ENCODE data around the gene PPM1E.

The PPM1E gene

DNA sequence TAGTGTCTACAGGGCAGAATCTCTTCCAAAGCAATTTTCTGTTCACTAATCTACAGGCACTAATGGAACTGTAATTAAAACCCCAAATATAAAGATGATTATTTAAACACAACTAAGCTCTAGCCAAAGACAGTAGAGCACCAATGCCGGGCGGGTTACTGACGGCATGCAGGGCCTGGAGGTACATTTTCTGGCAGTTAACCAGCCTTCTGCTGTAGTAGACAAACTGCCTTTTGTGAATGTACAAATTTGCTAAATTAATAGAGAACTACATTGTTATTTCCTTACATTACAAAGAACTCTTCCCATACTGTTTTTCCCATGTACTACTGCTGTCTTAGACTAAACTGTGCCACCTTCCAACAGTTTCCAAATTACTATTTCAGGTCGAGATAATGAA lies 243.2 kb downstream of the PPM1E start:
- TF ChIP-seq CTCF (conservative IDR thresholded peaks at IDR 0.05; ENCODE audit: low read length) = no peak
- TF ChIP-seq EZH2phosphoT487 (IDR thresholded peaks at IDR 0.05; ENCODE audit: borderline replicate concordance) = no peak
- H3K36me3 ChIP-seq (ENCODE audit: insufficient read depth, low read length) = peaks cover 30% of the 10 kb centered on the region
- no peak overlapping the region for H3K4me3 ChIP-seq (ENCODE audit: low read length, poor library complexity, severe bottlenecking)
- H3F3A ChIP-seq (ENCODE audit: low read depth) = peaks cover 3% of the 10 kb centered on the region; the same call in 1 of the 2 replicates
- no peak overlapping the region for H2AFZ ChIP-seq (ENCODE audit: low read length)
- no peak overlapping the region for H3K9ac ChIP-seq (ENCODE audit: low read depth, low read length, poor library complexity, severe bottlenecking)
- H4K20me1 ChIP-seq (ENCODE audit: insufficient read depth, low read length, poor library complexity, severe bottlenecking) = no peaks in the 10 kb centered on the region
- H3K4me1 ChIP-seq (ENCODE audit: insufficient read depth, low read length, poor library complexity, severe bottlenecking) = peaks cover 21% of the 10 kb centered on the region
- no peaks in the 10 kb centered on the region for H3K79me2 ChIP-seq (ENCODE audit: insufficient read depth, low read length)
- H3K9me3 ChIP-seq (ENCODE audit: insufficient read depth, low read depth, low read length) = no peaks in the 10 kb centered on the region
- H3K27me3 ChIP-seq (ENCODE audit: insufficient read depth, low read length, poor library complexity, severe bottlenecking) = no peaks in the 10 kb centered on the region
- no peaks in the 10 kb centered on the region for H3K9me2 ChIP-seq (replicated peaks; ENCODE audit: low read depth, low read length)
- no peak overlapping the region for H3K4me2 ChIP-seq (ENCODE audit: low read depth, low read length, poor library complexity, severe bottlenecking)

- no peak overlapping the region for H2AFZ ChIP-seq (ENCODE audit: low read length)
- H3F3A ChIP-seq (ENCODE audit: low read depth) = peaks cover 3% of the 10 kb centered on the region; the same call in 1 of the 2 replicates
- no peak overlapping the region for H3K4me3 ChIP-seq (ENCODE audit: low read length, poor library complexity, severe bottlenecking)
- no peak overlapping the region for H3K4me2 ChIP-seq (ENCODE audit: low read depth, low read length, poor library complexity, severe bottlenecking)
- no peaks in the 10 kb centered on the region for H3K27me3 ChIP-seq (ENCODE audit: insufficient read depth, low read length, poor library complexity, severe bottlenecking)
- H3K4me1 ChIP-seq (ENCODE audit: insufficient read depth, low read length, poor library complexity, severe bottlenecking) = peaks cover 27% of the 10 kb centered on the region
- no peaks in the 10 kb centered on the region for H3K9me3 ChIP-seq (ENCODE audit: insufficient read depth, low read depth, low read length)
- H3K9me2 ChIP-seq (replicated peaks; ENCODE audit: low read depth, low read length) = no peaks in the 10 kb centered on the region
- TF ChIP-seq EZH2phosphoT487 (IDR thresholded peaks at IDR 0.05; ENCODE audit: borderline replicate concordance) = no peak
- TF ChIP-seq CTCF (conservative IDR thresholded peaks at IDR 0.05; ENCODE audit: low read length) = no peak
- no peak overlapping the region for H3K9ac ChIP-seq (ENCODE audit: low read depth, low read length, poor library complexity, severe bottlenecking)
- no peaks in the 10 kb centered on the region for H3K79me2 ChIP-seq (ENCODE audit: insufficient read depth, low read length)
- peaks cover 30% of the 10 kb centered on the region for H3K36me3 ChIP-seq (ENCODE audit: insufficient read depth, low read length)
- H4K20me1 ChIP-seq (ENCODE audit: insufficient read depth, low read length, poor library complexity, severe bottlenecking) = no peaks in the 10 kb centered on the region
These were observed 243.8 kb downstream of the PPM1E start for GRCh38 chr17:58999500-58999899.

GRCh38 chr17:59000022-59000421 lies 244.4 kb downstream of the PPM1E start:
- Histone ChIP-seq H3K79me2 (ENCODE audit: insufficient read depth, low read length) (no peaks in the 10 kb centered on the region), H2AFZ (ENCODE audit: low read length) (no peak overlapping the region), H3F3A (ENCODE audit: low read depth) (peaks cover 3% of the 10 kb centered on the region; the same call in 1 of the 2 replicates), H4K20me1 (ENCODE audit: insufficient read depth, low read length, poor library complexity, severe bottlenecking) (no peaks in the 10 kb centered on the region), H3K9ac (ENCODE audit: low read depth, low read length, poor library complexity, severe bottlenecking) (no peak overlapping the region), H3K4me3 (ENCODE audit: low read length, poor library complexity, severe bottlenecking) (no peak overlapping the region), H3K9me3 (ENCODE audit: insufficient read depth, low read depth, low read length) (no peaks in the 10 kb centered on the region), H3K4me2 (ENCODE audit: low read depth, low read length, poor library complexity, severe bottlenecking) (no peak overlapping the region), H3K27me3 (ENCODE audit: insufficient read depth, low read length, poor library complexity, severe bottlenecking) (no peaks in the 10 kb centered on the region), H3K36me3 (ENCODE audit: insufficient read depth, low read length) (peaks cover 30% of the 10 kb centered on the region), H3K4me1 (ENCODE audit: insufficient read depth, low read length, poor library complexity, severe bottlenecking) (peaks cover 31% of the 10 kb centered on the region), H3K9me2 (replicated peaks; ENCODE audit: low read depth, low read length) (no peaks in the 10 kb centered on the region)
- TF ChIP-seq CTCF (conservative IDR thresholded peaks at IDR 0.05; ENCODE audit: low read length) (no peak), EZH2phosphoT487 (IDR thresholded peaks at IDR 0.05; ENCODE audit: borderline replicate concordance) (no peak)

Measured in Loucy (cell line).